ENCODE data around the gene STK17B.

DNA sequence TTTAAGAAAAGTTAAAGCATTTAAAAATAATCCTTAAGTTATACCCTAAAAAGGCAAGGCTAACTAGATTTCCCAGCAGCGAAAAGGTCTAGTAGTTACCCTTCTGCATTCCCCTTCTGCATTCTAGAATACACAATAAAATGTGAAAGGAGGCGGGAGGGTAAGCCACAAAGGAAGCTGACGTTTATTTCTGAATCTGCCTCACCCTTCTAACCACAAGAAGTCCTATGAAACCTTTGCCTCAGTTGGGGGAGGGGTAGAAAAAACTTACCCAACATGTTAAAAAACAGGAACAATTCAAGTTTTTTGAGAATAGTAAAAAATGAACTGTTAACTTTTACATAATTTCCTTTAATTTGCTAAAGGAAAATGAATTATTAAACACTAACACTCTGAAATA, 11.3 kb downstream of the STK17B start:
- TF ChIP-seq, protein P1, sequence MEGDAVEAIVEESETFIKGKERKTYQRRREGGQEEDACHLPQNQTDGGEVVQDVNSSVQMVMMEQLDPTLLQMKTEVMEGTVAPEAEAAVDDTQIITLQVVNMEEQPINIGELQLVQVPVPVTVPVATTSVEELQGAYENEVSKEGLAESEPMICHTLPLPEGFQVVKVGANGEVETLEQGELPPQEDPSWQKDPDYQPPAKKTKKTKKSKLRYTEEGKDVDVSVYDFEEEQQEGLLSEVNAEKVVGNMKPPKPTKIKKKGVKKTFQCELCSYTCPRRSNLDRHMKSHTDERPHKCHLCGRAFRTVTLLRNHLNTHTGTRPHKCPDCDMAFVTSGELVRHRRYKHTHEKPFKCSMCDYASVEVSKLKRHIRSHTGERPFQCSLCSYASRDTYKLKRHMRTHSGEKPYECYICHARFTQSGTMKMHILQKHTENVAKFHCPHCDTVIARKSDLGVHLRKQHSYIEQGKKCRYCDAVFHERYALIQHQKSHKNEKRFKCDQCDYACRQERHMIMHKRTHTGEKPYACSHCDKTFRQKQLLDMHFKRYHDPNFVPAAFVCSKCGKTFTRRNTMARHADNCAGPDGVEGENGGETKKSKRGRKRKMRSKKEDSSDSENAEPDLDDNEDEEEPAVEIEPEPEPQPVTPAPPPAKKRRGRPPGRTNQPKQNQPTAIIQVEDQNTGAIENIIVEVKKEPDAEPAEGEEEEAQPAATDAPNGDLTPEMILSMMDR (IDR thresholded peaks at IDR 0.05) = no peak
- no peak for TF ChIP-seq POLR2A (IDR thresholded peaks at IDR 0.05; ENCODE audit: low read depth)
